HAP-1 (cell line): Measurements from ENCODE around the gene STAMBPL1.
"Not testable (repeated sequence)": the region's sequence is repeated elsewhere in the genome, so short reads cannot be mapped to it uniquely, and the experiment has no call there.

Source experiments
- DNase-seq, 2 experiments: peaks; one replicate each; pipeline ENCODE4 v3.0.0-alpha.2; 2016 to 2020; ENCODE audit warnings: low spot score in 2 of 2
- H3K27me3 ChIP-seq: fragments of 250-450 bp; sonication (Bioruptor Pico); 2 replicates; pipeline ENCODE4 v1.5.1; 2020; ENCODE audit warnings: low read depth, mild to moderate bottlenecking, moderate library complexity
- H3K36me3 ChIP-seq: fragments of 250-450 bp; sonication (Bioruptor Pico); replicated peaks from 2 replicates; pipeline ENCODE4 v1.5.1; 2020; ENCODE audit warnings: mild to moderate bottlenecking
- H3K4me1 ChIP-seq: fragments of 250-450 bp; sonication (Bioruptor Pico); 2 replicates; pipeline ENCODE4 v1.5.1; 2020; ENCODE audit warnings: mild to moderate bottlenecking
- H3K4me3 ChIP-seq: fragments of 250-450 bp; sonication (Bioruptor Pico); 2 replicates; pipeline ENCODE4 v1.5.1; 2020; ENCODE audit warnings: mild to moderate bottlenecking, moderate library complexity
- H3K9me3 ChIP-seq: fragments of 250-450 bp; sonication (Bioruptor Pico); 2 replicates; pipeline ENCODE4 v1.5.1; 2020; ENCODE audit warnings: mild to moderate bottlenecking, moderate library complexity
- in situ Hi-C: fragments of 300-500 bp; cut with MboI; formaldehyde crosslinking; loops from 3 replicates; pipeline ENCODE4 v1.14.3; 2020; ENCODE audit warnings: low sequenced_read_pairs, inconsistent platforms, mixed read lengths

STAMBPL1 gene

GRCh38 chr10:88926566-88927415, 46.7 kb downstream of the STAMBPL1 start:
- no peak for DNase-seq
- in situ Hi-C loops: no loop called here

GRCh38 chr10:88927416-88927690, 47.3 kb downstream of the STAMBPL1 start:
- Histone ChIP-seq H3K4me3 (no peak overlapping the region), H3K4me1 (peaks cover under 1% of the 10 kb centered on the region; the same call in 1 of the 2 replicates), H3K27me3 (no peaks in the 10 kb centered on the region), H3K9me3 (no peaks in the 10 kb centered on the region), H3K36me3 (no peaks in the 10 kb centered on the region)
- no peak for DNase-seq
- in situ Hi-C loops: no loop called here

More at GRCh38 chr10:88926566-88927415, 46.7 kb downstream of the STAMBPL1 start:
- Histone ChIP-seq H3K4me1 (no peaks in the 10 kb centered on the region), H3K4me3 (no peak overlapping the region), H3K36me3 (no peaks in the 10 kb centered on the region), H3K27me3 (no peaks in the 10 kb centered on the region), H3K9me3 (no peaks in the 10 kb centered on the region)

GRCh38 chr10:88928254-88928653, 48.2 kb downstream of the STAMBPL1 start:
- H3K4me3 ChIP-seq: no peak overlapping the region
- H3K36me3 ChIP-seq: no peaks in the 10 kb centered on the region
- H3K27me3 ChIP-seq: no peaks in the 10 kb centered on the region
- in situ Hi-C loops: no loop called here
- peaks cover 2% of the 10 kb centered on the region; the same call in 1 of the 2 replicates for H3K4me1 ChIP-seq
- no peaks in the 10 kb centered on the region for H3K9me3 ChIP-seq
- DNase-seq: no peak

GRCh38 chr10:88931548-88931947, 51.5 kb downstream of the STAMBPL1 start:
- H3K36me3 ChIP-seq: no peaks in the 10 kb centered on the region
- no peak overlapping the region for H3K4me3 ChIP-seq
- no peaks in the 10 kb centered on the region for H3K27me3 ChIP-seq
- in situ Hi-C loops: no loop called here
- no peaks in the 10 kb centered on the region for H3K9me3 ChIP-seq
- H3K4me1 ChIP-seq: peaks cover 6% of the 10 kb centered on the region; the same call in 1 of the 2 replicates
- no peak for DNase-seq

GRCh38 chr10:88932029-88932428, 52.0 kb downstream of the STAMBPL1 start:
- in situ Hi-C loops, DNase-seq, H3K4me3 ChIP-seq, H3K4me1 ChIP-seq, H3K27me3 ChIP-seq, H3K9me3 ChIP-seq, H3K36me3 ChIP-seq: not testable (repeated sequence)

- no peak overlapping the region for H3K4me3 ChIP-seq
- peak; percentile 78 to 80 for DNase-seq
- peaks cover 6% of the 10 kb centered on the region; the same call in 1 of the 2 replicates for H3K4me1 ChIP-seq
- no peaks in the 10 kb centered on the region for H3K27me3 ChIP-seq
- in situ Hi-C loops: no loop called here
- no peaks in the 10 kb centered on the region for H3K36me3 ChIP-seq
- H3K9me3 ChIP-seq: no peaks in the 10 kb centered on the region
These were observed 52.7 kb downstream of the STAMBPL1 start for GRCh38 chr10:88932539-88933256.

GRCh38 chr10:88933564-88933963, 53.5 kb downstream of the STAMBPL1 start:
- no peaks in the 10 kb centered on the region for H3K9me3 ChIP-seq
- in situ Hi-C loops: no loop called here
- H3K4me1 ChIP-seq: peaks cover 6% of the 10 kb centered on the region; the same call in 1 of the 2 replicates
- H3K27me3 ChIP-seq: no peaks in the 10 kb centered on the region
- no peak for DNase-seq
- no peak overlapping the region for H3K4me3 ChIP-seq
- H3K36me3 ChIP-seq: no peaks in the 10 kb centered on the region

GRCh38 chr10:88934900-88935672, 55.0 kb downstream of the STAMBPL1 start:
- Histone ChIP-seq H3K36me3 (no peaks in the 10 kb centered on the region), H3K27me3 (no peaks in the 10 kb centered on the region), H3K4me3 (no peak overlapping the region), H3K9me3 (no peaks in the 10 kb centered on the region), H3K4me1 (peaks cover 6% of the 10 kb centered on the region; the same call in 1 of the 2 replicates)
- DNase-seq: peak; percentile 76 to 83
- in situ Hi-C loops: loop anchor here (5.0 kb wide), 2 partner anchors 98 to 277 kb away; no protein-coding TSS in a partner anchor

GRCh38 chr10:88936656-88937055, 56.6 kb downstream of the STAMBPL1 start:
- no peaks in the 10 kb centered on the region for H3K36me3 ChIP-seq
- in situ Hi-C loops: loop anchor here (5.0 kb wide), 2 partner anchors 99 to 276 kb away; no protein-coding TSS in a partner anchor
- no peak for DNase-seq

GRCh38 chr10:88938039-88938438, 58.0 kb downstream of the STAMBPL1 start:
- Histone ChIP-seq H3K4me1 (0 out of 2 replicates have a peak, but pooled peaks cover 4% of the 10 kb centered on the region), H3K4me3 (no peak overlapping the region), H3K27me3 (no peaks in the 10 kb centered on the region), H3K36me3 (no peaks in the 10 kb centered on the region), H3K9me3 (no peaks in the 10 kb centered on the region)
- in situ Hi-C loops: loop anchor here (5.0 kb wide), 2 partner anchors 101 to 274 kb away; no protein-coding TSS in a partner anchor
- DNase-seq: no peak

More at GRCh38 chr10:88936656-88937055, 56.6 kb downstream of the STAMBPL1 start:
- Histone ChIP-seq H3K4me1 (peaks cover 6% of the 10 kb centered on the region; the same call in 1 of the 2 replicates), H3K9me3 (no peaks in the 10 kb centered on the region), H3K27me3 (no peaks in the 10 kb centered on the region), H3K4me3 (no peak overlapping the region)

GRCh38 chr10:88938938-88939337, 58.9 kb downstream of the STAMBPL1 start:
- Histone ChIP-seq H3K36me3 (no peaks in the 10 kb centered on the region), H3K4me3 (no peak overlapping the region), H3K27me3 (no peaks in the 10 kb centered on the region), H3K4me1 (0 out of 2 replicates have a peak, but pooled peaks cover 4% of the 10 kb centered on the region), H3K9me3 (no peaks in the 10 kb centered on the region)
- in situ Hi-C loops: loop anchor here (5.0 kb wide), 2 partner anchors 102 to 273 kb away; no protein-coding TSS in a partner anchor
- DNase-seq: no peak

- H3K9me3 ChIP-seq: no peaks in the 10 kb centered on the region
- no peaks in the 10 kb centered on the region for H3K36me3 ChIP-seq
- no peak overlapping the region for H3K4me3 ChIP-seq
- no peak for DNase-seq
- H3K27me3 ChIP-seq: no peaks in the 10 kb centered on the region
- H3K4me1 ChIP-seq: no peaks in the 10 kb centered on the region
- in situ Hi-C loops: no loop called here
These were observed 61.0 kb downstream of the STAMBPL1 start for GRCh38 chr10:88941026-88941425.

- no peaks in the 10 kb centered on the region for H3K36me3 ChIP-seq
- no peaks in the 10 kb centered on the region for H3K27me3 ChIP-seq
- in situ Hi-C loops: no loop called here
These were observed 63.7 kb downstream of the STAMBPL1 start for GRCh38 chr10:88943778-88944177.

More at GRCh38 chr10:88943778-88944177, 63.7 kb downstream of the STAMBPL1 start:
- no peak for DNase-seq
- Histone ChIP-seq H3K4me1 (no peaks in the 10 kb centered on the region), H3K4me3 (no peak overlapping the region), H3K9me3 (no peaks in the 10 kb centered on the region)
